Activated CD8-positive, alpha-beta T cell treated with anti-CD3 and anti-CD28 coated beads for 36 hours (primary cell): Measurements from ENCODE around the gene SH3D21. TPM values are rescaled to one million over a fixed set of nuclear protein-coding genes. Genes with fewer than 3 reads are reported as not detected.

Experiments used
- ATAC-seq: fragments of 200-7000 bp; cut with Tn5 transposase; one replicate; pipeline ENCODE4 v1.10.0; 2021; ENCODE audit warnings: mild to moderate bottlenecking, moderate library complexity
- CTCF ChIA-PET: fragments of 350-600 bp; sonication (Branson Sonifier 250); formaldehyde crosslinking; loops from one replicate; lab custom pipeline; 2021; ENCODE audit warnings: antibody characterized with exemption; lab: Charles Lee
- POLR2A ChIA-PET: fragments of 350-600 bp; sonication (Branson Sonifier 250); formaldehyde crosslinking; loops from one replicate; lab custom pipeline; 2021; ENCODE audit warnings: antibody characterized with exemption; lab: Charles Lee
- DNase-seq: peaks from one replicate; pipeline ENCODE4 v3.0.0-alpha.2; 2020
- H3K27ac Mint-ChIP-seq: one replicate; pipeline ENCODE4 v1.8.0; 2021; ENCODE audit warnings: mild to moderate bottlenecking, mixed read lengths
- H3K27me3 Mint-ChIP-seq: one replicate; pipeline ENCODE4 v1.8.0; 2021; ENCODE audit warnings: mixed read lengths
- H3K36me3 Mint-ChIP-seq: one replicate; pipeline ENCODE4 v1.8.0; 2021; ENCODE audit warnings: low read depth, mixed read lengths
- H3K4me1 Mint-ChIP-seq: one replicate; pipeline ENCODE4 v1.8.0; 2021; ENCODE audit warnings: low read depth, mixed read lengths
- H3K4me3 Mint-ChIP-seq: one replicate; pipeline ENCODE4 v1.8.0; 2021; ENCODE audit warnings: mild to moderate bottlenecking, moderate library complexity, mixed read lengths
- H3K9me3 Mint-ChIP-seq: one replicate; pipeline ENCODE4 v1.8.0; 2021; ENCODE audit warnings: mixed read lengths
- intact Hi-C: fragments of 100-400 bp; cut with micrococcal nuclease; formaldehyde crosslinking; loops from one replicate; pipeline ENCODE4 v1.10.0; 2022
- total RNA-seq, 2 experiments: library from RNA; stranded (reverse); gene quantifications; one replicate each; pipeline ENCODE4 v1.2.3, GENCODE V29; 2021
- TF ChIP-seq, protein P1 (sequence below): fragments of 200-600 bp; IDR thresholded peaks from one replicate; pipeline ENCODE4 v1.8.0; 2022; ENCODE audit warnings: antibody characterized with exemption, mild to moderate bottlenecking

Gene SH3D21
- total RNA-seq, 2 experiments from 2014 or later: 17.8 to 21.0 TPM

DNA sequence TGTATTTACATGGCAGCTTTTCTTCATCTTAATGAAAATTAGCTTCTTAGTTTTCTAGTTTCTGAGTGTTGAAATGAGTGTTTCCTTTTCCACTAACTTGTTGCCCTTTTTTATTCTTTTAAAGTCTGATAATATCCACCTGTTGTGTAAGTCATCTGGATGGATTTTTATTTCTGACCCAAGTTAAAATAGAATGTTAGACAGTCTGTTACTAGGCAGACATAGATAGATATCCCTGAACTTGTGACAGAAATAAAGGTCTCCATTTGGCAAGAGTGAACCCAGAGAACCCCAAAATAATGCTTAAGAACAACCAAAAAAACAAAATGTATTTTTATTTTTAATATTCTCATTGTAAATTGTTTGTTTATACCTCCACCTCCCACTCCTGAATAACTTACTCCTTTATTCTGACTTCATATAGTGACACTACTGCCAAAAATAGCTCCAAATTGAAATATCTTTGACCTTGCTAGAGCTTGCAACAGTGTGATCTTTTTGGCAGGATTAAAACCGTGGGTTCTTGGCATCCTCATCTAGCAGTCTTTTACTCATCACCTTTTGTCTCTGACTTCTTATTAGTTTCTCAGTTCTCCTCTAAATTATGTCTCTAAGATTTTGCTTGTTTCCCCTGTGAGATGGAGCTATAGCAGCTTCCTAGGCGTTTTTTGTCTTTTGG lies 26.9 kb upstream of the SH3D21 start:
- intact Hi-C loops: no loop called here
- Mint-ChIP-seq H3K4me3 (no peak overlapping the region), H3K4me1 (peaks cover 37% of the 10 kb centered on the region), H3K27ac (peak overlapping the region; percentile 55), H3K27me3 (no peaks in the 10 kb centered on the region), H3K9me3 (no peaks in the 10 kb centered on the region), H3K36me3 (peaks cover 16% of the 10 kb centered on the region)
- ATAC-seq (no peak), DNase-seq (no peak)
- TF ChIP-seq, protein P1, sequence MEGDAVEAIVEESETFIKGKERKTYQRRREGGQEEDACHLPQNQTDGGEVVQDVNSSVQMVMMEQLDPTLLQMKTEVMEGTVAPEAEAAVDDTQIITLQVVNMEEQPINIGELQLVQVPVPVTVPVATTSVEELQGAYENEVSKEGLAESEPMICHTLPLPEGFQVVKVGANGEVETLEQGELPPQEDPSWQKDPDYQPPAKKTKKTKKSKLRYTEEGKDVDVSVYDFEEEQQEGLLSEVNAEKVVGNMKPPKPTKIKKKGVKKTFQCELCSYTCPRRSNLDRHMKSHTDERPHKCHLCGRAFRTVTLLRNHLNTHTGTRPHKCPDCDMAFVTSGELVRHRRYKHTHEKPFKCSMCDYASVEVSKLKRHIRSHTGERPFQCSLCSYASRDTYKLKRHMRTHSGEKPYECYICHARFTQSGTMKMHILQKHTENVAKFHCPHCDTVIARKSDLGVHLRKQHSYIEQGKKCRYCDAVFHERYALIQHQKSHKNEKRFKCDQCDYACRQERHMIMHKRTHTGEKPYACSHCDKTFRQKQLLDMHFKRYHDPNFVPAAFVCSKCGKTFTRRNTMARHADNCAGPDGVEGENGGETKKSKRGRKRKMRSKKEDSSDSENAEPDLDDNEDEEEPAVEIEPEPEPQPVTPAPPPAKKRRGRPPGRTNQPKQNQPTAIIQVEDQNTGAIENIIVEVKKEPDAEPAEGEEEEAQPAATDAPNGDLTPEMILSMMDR: no peak
- ChIA-PET CTCF (interaction anchor here (1.0 to 2.6 kb wide), 3 partner anchors 12 to 130 kb away, joined by 3 to 10 read pairs (median 5); partner anchors contain the start of genes THRAP3 and TRAPPC3), POLR2A (no interaction called here)

DNA sequence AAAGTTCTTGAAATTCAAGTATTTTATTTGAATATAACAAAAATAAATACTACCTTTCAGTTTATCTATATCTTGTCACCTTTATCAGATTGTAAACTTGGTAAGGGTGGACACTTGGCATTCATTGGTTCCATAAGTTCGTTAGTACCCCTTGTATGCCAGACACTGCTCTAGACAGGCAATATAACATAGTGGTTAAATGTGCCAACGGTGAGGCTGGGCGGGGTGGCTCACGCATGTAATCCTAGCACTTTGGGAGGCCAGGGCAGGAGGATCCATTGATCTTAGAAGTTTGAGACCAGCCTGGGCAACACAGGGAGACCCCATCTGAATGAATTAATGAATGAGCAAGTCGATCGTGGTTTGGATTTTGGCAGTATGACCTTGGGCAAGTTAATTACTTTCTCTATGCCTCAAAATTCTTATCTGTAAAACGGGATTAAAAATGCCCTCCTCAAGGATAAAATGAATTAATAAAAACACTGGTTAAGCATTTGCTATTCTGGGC lies 26.3 kb upstream of the SH3D21 start:
- TF ChIP-seq, protein P1: no peak
- POLR2A ChIA-PET: interaction anchor here (1.0 kb wide), 1 partner anchor 10 kb away, joined by 3 read pairs; no protein-coding TSS in a partner anchor
- Mint-ChIP-seq H3K9me3 (no peaks in the 10 kb centered on the region), H3K27me3 (no peaks in the 10 kb centered on the region), H3K36me3 (peaks cover 16% of the 10 kb centered on the region), H3K27ac (peak overlapping the region; percentile 88), H3K4me1 (peaks cover 37% of the 10 kb centered on the region), H3K4me3 (no peak overlapping the region)
- ATAC-seq (no peak), DNase-seq (no peak)
- intact Hi-C loops: loop anchor here (10.0 kb wide), 1 partner anchor 185 kb away; no protein-coding TSS in a partner anchor
- CTCF ChIA-PET: interaction anchor here (1.0 to 2.6 kb wide), 5 partner anchors 11 to 130 kb away, joined by 3 to 10 read pairs (median 4); partner anchors contain the start of genes THRAP3 and TRAPPC3

DNA sequence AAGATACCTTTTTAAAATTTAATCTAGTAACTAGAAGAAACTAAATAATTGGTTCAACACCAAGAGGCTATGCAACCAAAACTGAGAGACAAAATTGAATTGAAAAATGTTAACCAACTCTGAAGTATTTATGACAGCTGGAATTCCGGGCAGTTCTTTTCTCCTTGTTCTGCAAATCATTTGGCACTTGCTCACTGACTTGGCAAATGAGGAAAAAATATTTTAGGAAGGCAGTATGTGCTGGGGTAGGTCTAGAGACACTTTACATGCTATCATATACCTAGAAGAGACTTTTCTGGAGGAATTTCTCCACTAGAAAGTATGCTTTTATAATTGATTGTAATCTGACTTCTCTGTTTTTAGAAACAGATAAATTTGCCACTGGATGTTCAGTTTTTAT lies 22.1 kb upstream of the SH3D21 start:
- Mint-ChIP-seq H3K4me1 (peaks cover 45% of the 10 kb centered on the region), H3K36me3 (peaks cover 45% of the 10 kb centered on the region), H3K27me3 (no peaks in the 10 kb centered on the region), H3K27ac (peak overlapping the region; percentile 67), H3K4me3 (no peak overlapping the region), H3K9me3 (no peaks in the 10 kb centered on the region)
- ATAC-seq: no peak
- no peak for DNase-seq
- TF ChIP-seq, protein P1: no peak
- CTCF ChIA-PET: interaction anchor here (1.6 to 3.6 kb wide), 4 partner anchors 56 to 149 kb away, joined by 3 to 18 read pairs (median 13); partner anchors contain the start of gene TRAPPC3
- intact Hi-C loops: loop anchor here (10.0 kb wide), 1 partner anchor 189 kb away; no protein-coding TSS in a partner anchor
- POLR2A ChIA-PET: no interaction called here

DNA sequence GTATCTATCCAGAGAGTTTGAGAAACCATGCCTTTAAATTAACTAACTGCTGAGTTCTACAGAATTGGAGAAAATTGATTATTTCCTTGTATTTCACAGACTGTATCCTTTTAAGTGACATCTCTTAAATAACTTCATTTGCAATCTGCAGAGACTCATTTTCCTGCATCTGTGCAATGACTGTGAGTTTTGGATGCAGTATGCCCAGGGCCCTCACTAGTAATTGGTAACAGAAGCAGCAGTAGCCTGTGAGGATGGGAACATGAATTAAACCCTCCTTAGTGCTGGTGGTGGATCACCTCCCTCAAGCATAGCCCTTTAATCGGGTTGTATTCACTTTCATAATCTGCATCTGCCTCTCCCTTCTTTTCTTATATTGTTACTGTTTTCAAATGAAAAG lies 21.7 kb upstream of the SH3D21 start:
- H3K27me3 Mint-ChIP-seq: no peaks in the 10 kb centered on the region
- ChIA-PET POLR2A (no interaction called here), CTCF (interaction anchor here (1.4 to 2.9 kb wide), 8 partner anchors 16 to 192 kb away, joined by 3 to 26 read pairs (median 7); no protein-coding TSS in a partner anchor)
- TF ChIP-seq, protein P1: no peak
- peak overlapping the region; percentile 14 for H3K27ac Mint-ChIP-seq
- DNase-seq (no peak), ATAC-seq (no peak)
- H3K9me3 Mint-ChIP-seq: no peaks in the 10 kb centered on the region
- H3K36me3 Mint-ChIP-seq: peaks cover 48% of the 10 kb centered on the region
- H3K4me3 Mint-ChIP-seq: no peak overlapping the region
- peaks cover 42% of the 10 kb centered on the region for H3K4me1 Mint-ChIP-seq
- intact Hi-C loops: loop anchor here (10.0 kb wide), 1 partner anchor 190 kb away; no protein-coding TSS in a partner anchor
